ENCODE data around the gene GAS6.

DNA sequence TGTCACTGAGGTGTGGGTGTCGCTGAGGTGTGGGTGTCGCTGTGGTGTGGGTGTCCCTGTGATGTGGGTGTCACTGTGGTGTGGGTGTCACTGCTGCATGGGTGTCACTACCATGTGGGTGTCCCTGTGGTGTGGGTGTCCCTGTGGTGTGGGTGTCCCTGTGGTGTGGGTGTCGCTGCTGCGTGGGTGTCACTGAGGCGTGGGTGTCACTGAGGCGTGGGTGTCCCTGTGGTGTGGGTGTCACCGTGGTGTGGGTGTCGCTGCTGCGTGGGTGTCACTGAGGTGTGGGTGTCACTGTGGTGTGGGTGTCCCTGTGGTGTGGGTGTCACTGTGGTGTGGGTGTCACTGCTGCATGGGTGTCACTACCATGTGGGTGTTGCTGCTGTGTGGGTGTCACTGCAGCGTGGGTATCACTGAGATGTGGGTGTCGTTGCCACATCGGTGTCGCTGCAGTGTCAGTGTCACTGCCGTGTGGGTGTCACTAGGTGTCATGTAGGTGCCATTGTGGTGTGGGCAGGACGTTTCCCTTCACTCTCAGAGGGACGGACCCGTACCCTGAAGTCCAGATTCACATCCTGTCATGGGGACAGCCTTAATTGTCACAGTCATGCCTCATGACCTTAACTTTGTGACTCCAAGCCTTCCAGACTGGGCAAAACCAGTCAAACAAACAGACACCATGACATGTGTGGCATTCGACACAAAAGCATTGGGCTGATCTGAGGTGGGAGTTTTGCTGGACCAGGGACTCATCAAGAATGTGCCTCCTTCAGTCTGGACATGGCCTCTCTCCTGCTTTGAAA, 12.7 kb upstream of the GAS6 start:
- TF ChIP-seq POLR2A (IDR thresholded peaks at IDR 0.05; ENCODE audit: low read depth, low read length) (no peak), TAF1 (IDR thresholded peaks at IDR 0.05; ENCODE audit: low read depth, low read length) (no peak)
